IPS-18a (cell line): ENCODE data around the gene CCS.
A peak's percentile ranks its signal among the peaks of the same experiment; 100 is the strongest.
"Not testable (repeated sequence)": the region's sequence is repeated elsewhere in the genome, so short reads cannot be mapped to it uniquely, and the experiment has no call there.

ENCODE experiments used
- H3K27ac ChIP-seq: one replicate; pipeline ENCODE4 v1.5.1; 2013; ENCODE audit warnings: low read length
- H3K27me3 ChIP-seq: one replicate; pipeline ENCODE4 v1.6.1; 2013; ENCODE audit warnings: mild to moderate bottlenecking, low read length; ENCODE audit not compliant: control insufficient read depth, insufficient read depth
- H3K36me3 ChIP-seq: one replicate; pipeline ENCODE4 v1.6.1; 2013; ENCODE audit warnings: low read depth, low read length; ENCODE audit not compliant: control insufficient read depth
- H3K4me1 ChIP-seq: one replicate; pipeline ENCODE4 v1.6.1; 2013; ENCODE audit warnings: low read depth, low read length; ENCODE audit not compliant: control insufficient read depth
- H3K4me3 ChIP-seq: one replicate; pipeline ENCODE4 v1.5.1; 2013; ENCODE audit warnings: low read length
- H3K9ac ChIP-seq: one replicate; pipeline ENCODE4 v1.6.1; 2013; ENCODE audit warnings: mild to moderate bottlenecking, low read length, moderate library complexity
- H3K9me3 ChIP-seq: one replicate; pipeline ENCODE4 v1.6.1; 2013; ENCODE audit warnings: low read depth, low read length; ENCODE audit not compliant: control insufficient read depth

CCS gene

GRCh38 chr11:66600631-66601233, 7.7 kb downstream of the CCS start:
- H3K27me3 ChIP-seq, result no peaks in the 10 kb centered on the region
- no peak overlapping the region for H3K4me3 ChIP-seq
- H3K36me3 ChIP-seq, result peaks cover 21% of the 10 kb centered on the region
- H3K9me3 ChIP-seq, result no peaks in the 10 kb centered on the region
- no peak overlapping the region for H3K27ac ChIP-seq
- H3K9ac ChIP-seq, result no peak overlapping the region
- H3K4me1 ChIP-seq, result no peaks in the 10 kb centered on the region

- H3K27ac ChIP-seq, result no peak overlapping the region
- H3K9ac ChIP-seq, result no peak overlapping the region
- peaks cover 31% of the 10 kb centered on the region for H3K36me3 ChIP-seq
- no peaks in the 10 kb centered on the region for H3K27me3 ChIP-seq
- H3K4me1 ChIP-seq, result no peaks in the 10 kb centered on the region
- no peaks in the 10 kb centered on the region for H3K9me3 ChIP-seq
- H3K4me3 ChIP-seq, result no peak overlapping the region
These were observed 10.1 kb downstream of the CCS start for GRCh38 chr11:66603072-66603471.

GRCh38 chr11:66604155-66604554, 11.2 kb downstream of the CCS start:
- Histone ChIP-seq H3K9me3 (no peaks in the 10 kb centered on the region), H3K36me3 (peaks cover 27% of the 10 kb centered on the region), H3K9ac (no peak overlapping the region), H3K27me3 (no peaks in the 10 kb centered on the region), H3K4me1 (no peaks in the 10 kb centered on the region), H3K4me3 (no peak overlapping the region), H3K27ac (no peak overlapping the region)

GRCh38 chr11:66606608-66607007, 13.6 kb downstream of the CCS start:
- not testable (repeated sequence) for H3K27me3 ChIP-seq, H3K27ac ChIP-seq, H3K9me3 ChIP-seq, H3K4me3 ChIP-seq, H3K4me1 ChIP-seq, H3K9ac ChIP-seq
- peaks cover 24% of the 10 kb centered on the region for H3K36me3 ChIP-seq

- Histone ChIP-seq H3K27ac (no peak overlapping the region), H3K9ac (no peak overlapping the region)
These were observed 14.3 kb downstream of the CCS start for GRCh38 chr11:66607126-66607834.

DNA sequence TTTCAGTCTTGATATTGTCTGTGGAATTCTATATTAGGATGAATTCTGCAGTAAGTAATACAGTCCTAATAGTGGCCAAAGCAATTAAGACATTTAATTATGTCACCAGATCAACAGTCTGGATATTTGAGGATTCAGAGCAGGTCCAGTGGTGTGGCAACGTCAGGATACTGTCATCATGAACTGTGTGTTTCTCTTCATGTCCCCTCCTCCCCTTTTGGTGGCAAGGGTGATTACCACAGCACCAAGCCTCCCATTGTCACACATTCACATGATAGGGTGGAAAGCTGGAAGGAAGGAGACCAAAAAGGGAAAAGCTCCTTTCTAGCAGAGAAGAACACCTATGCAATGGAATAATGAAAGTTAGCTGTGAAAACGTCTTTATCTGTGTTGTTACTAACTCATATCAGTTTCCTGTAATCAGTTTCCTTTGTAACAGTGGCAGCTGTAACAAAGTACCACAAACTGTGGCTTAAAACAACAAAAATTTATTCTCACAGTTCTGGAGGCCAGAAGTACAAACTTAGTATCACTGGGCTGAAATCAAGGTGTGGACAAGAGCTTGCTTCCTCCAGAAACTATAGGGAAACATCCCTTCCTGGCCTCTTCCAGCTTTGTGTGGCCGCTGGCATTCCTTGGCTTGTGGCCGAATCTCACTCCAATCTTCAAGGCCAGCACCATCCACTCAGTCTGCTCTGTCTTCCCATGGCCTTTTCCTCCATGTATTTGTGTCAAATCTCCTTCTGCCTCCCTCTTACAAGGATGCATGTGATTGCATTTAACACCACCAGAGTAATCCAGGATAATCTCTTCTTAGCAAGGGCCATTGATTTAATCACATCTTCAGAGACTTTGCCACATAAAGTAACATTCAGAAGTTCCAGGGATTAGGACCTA, 17.0 kb downstream of the CCS start:
- H3K4me3 ChIP-seq, result no peak overlapping the region
- peaks cover 17% of the 10 kb centered on the region for H3K36me3 ChIP-seq
- no peaks in the 10 kb centered on the region for H3K9me3 ChIP-seq
- no peak overlapping the region for H3K9ac ChIP-seq
- H3K4me1 ChIP-seq, result no peaks in the 10 kb centered on the region
- no peaks in the 10 kb centered on the region for H3K27me3 ChIP-seq
- H3K27ac ChIP-seq, result no peak overlapping the region

More at GRCh38 chr11:66607126-66607834, 14.3 kb downstream of the CCS start:
- H3K9me3 ChIP-seq, result no peaks in the 10 kb centered on the region
- no peak overlapping the region for H3K4me3 ChIP-seq
- H3K27me3 ChIP-seq, result no peaks in the 10 kb centered on the region
- peaks cover 24% of the 10 kb centered on the region for H3K36me3 ChIP-seq
- no peaks in the 10 kb centered on the region for H3K4me1 ChIP-seq

GRCh38 chr11:66612458-66612857, 19.5 kb downstream of the CCS start:
- Histone ChIP-seq H3K27me3 (no peaks in the 10 kb centered on the region), H3K9ac (no peak overlapping the region), H3K36me3 (peaks cover 1% of the 10 kb centered on the region), H3K27ac (no peak overlapping the region), H3K4me3 (no peak overlapping the region), H3K9me3 (no peaks in the 10 kb centered on the region), H3K4me1 (no peaks in the 10 kb centered on the region)

GRCh38 chr11:66614073-66614472, 21.1 kb downstream of the CCS start:
- no peak overlapping the region for H3K9ac ChIP-seq
- H3K9me3 ChIP-seq, result no peaks in the 10 kb centered on the region
- H3K4me3 ChIP-seq, result no peak overlapping the region
- peaks cover 14% of the 10 kb centered on the region for H3K4me1 ChIP-seq
- no peaks in the 10 kb centered on the region for H3K27me3 ChIP-seq
- H3K36me3 ChIP-seq, result peaks cover 18% of the 10 kb centered on the region
- H3K27ac ChIP-seq, result no peak overlapping the region

GRCh38 chr11:66616379-66617154, 23.6 kb downstream of the CCS start, which contains the start of gene RBM14:
RBM14 (plus strand) TSS chr11:66616630; CDS start chr11:66616721, 91 bp downstream.
- H3K9me3 ChIP-seq, result no peaks in the 10 kb centered on the region
- no peaks in the 10 kb centered on the region for H3K27me3 ChIP-seq
- peak within 1 kb of the TSS; percentile 95 for H3K27ac ChIP-seq
- peaks cover 14% of the 10 kb centered on the region for H3K4me1 ChIP-seq
- peaks cover 24% of the 10 kb centered on the region for H3K36me3 ChIP-seq
- peak within 1 kb of the TSS; percentile 97 for H3K9ac ChIP-seq
- peak within 1 kb of the TSS; percentile 94 for H3K4me3 ChIP-seq

- Histone ChIP-seq H3K9me3 (no peaks in the 10 kb centered on the region), H3K4me1 (peaks cover 14% of the 10 kb centered on the region), H3K27ac (no peak overlapping the region), H3K36me3 (peaks cover 27% of the 10 kb centered on the region), H3K9ac (peak overlapping the region; percentile 97), H3K4me3 (peak overlapping the region; percentile 94), H3K27me3 (no peaks in the 10 kb centered on the region)
These were observed 24.3 kb downstream of the CCS start for GRCh38 chr11:66617155-66617834.
